NCI-H2081 treated with DMSO at 0.1 percent for 48 hours (cell line): ENCODE results near the gene HOXA3.

ENCODE experiments used
- DNase-seq: peaks from one replicate; lab custom pipeline; 2025; lab: John Stamatoyannopoulos, UW

Gene HOXA3

DNA sequence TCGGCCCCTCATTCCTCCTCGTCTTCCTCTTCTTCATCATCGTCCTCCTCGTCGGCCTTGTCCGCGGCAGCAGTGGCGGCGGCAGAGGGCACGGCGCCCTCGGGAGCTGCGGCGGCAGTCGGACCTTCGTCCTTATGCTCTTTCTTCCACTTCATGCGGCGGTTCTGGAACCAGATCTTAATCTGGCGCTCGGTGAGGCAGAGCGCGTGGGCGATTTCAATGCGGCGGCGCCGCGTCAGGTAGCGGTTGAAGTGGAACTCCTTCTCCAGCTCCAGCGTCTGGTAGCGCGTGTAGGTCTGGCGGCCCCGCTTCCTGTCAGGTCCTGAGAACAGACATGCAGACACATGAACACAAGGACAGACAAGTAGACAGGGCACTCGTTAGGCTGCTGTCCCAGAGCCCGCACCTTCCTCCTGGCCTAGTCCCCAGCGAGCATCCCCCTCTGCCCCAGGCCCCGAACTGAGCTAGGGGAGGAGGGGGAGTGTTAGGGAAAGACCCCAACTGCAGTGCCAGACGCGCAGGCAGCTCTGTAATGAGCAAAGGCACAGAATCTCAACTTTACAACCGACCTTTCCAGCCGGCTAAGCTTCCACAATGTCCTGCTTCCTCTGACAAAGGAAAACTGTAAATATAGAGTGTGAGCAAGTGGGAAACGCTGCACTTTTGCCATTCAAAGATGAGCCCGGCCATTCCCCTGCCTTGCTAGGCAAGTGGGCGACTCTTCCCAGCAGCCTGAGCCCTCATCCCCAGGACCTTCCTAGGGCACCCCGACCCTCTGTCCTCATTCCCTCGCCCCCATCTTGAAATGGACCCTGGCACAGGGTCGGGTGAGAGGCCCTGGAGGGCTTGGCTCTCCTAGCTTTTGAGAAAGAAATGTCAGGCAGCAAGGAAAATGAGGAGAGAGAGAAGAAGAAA is 2.8 kb upstream of the HOXA3 start:
- DNase-seq = no peak

DNA sequence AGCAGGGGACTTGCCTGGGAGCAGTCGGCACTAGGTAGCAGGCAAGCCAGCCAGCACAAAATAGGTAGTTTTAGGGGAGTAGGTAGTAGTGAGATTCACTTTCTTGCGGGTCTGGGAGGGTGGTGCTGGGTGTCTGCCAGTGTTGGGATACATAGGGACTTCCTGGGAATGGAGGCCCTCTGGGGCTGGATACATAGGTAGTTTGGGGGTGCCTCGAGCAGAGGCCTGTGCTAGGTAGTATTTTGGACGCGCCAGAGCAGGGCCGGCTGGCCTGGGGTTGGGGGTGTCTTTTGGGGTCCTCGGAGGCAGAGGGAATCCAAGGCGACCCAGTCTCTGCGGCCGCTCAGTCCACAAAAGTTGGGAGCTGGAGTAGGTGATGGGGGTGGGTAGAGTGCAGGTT is 2.0 kb upstream of the HOXA3 start:
- no peak for DNase-seq

DNA sequence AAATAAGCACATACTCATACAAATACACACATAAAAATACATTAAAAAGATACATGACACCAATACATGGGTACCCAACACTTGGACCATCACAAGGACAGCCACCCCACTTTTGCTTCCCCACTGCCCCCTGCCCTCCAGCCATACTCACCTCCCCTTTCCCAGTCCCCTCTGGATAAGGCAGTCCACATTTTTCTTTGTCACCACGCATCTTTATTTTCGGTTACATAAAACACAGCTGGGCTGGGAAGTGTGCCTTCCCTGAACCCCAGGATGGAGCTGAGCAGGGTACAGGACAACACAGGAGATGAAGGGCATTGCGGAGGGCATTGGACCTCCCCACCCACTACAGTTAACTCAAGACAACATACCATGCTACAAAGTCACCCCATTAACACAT is 1.1 kb upstream of the HOXA3 start:
- no peak for DNase-seq

DNA sequence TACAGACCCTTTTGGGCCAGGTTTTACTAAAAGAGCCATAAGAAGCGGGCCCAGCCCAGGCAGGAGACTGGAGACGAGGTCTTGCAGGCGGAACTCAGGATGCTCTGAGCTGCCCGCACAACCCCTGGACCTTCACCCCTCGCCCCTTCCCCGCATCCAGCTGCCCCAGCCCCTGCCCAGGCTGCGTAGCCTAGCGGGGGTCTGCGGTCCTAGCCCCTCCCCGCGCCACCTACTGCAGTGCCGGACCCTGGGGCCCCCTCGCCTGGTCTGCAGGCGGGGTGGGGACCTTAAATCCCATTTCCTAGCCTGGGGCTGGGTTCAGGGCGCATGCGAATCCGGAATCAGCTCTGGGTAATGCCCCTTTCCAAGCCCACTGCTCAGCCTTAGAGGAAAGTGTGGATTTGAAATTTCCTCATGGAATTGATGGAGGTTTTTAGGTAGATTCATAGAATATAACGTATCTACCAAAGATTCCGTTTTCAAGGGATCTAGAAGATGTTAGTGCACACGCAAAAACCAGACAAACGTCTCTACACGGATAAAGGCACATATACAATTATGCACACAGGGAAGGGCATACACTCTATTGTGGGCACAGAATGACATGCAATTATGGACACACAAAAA is 546 bp upstream of the HOXA3 start:
- DNase-seq = no peak

DNA sequence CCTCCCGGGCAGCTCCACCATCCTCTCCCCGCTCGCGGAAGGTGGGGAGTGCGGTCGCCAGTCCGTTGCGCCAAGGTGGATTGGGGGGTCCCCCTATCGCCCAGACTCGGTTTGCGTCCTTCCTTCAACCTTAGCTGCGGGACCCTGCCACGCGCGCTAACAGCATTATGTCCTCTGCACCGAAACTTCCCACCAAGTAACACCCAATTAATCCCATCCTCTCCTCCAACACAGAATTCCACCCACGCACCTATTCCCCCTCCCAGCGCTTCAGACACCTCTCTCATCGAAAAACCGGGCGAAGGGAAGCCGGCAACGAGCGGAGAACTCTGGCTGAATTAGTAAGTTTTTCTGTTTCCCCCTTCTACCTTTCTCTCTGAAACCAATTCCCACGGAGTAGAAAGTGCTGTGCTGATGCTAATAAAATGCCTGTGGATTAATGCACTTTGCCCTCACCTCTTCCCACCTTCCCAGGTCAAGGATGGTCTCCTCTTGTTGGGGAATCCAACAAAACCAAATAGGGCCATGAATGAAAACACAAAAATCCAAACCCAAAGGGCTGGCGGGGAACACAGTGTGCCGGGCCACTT is 947 bp downstream of the HOXA3 start:
- DNase-seq = no peak

DNA sequence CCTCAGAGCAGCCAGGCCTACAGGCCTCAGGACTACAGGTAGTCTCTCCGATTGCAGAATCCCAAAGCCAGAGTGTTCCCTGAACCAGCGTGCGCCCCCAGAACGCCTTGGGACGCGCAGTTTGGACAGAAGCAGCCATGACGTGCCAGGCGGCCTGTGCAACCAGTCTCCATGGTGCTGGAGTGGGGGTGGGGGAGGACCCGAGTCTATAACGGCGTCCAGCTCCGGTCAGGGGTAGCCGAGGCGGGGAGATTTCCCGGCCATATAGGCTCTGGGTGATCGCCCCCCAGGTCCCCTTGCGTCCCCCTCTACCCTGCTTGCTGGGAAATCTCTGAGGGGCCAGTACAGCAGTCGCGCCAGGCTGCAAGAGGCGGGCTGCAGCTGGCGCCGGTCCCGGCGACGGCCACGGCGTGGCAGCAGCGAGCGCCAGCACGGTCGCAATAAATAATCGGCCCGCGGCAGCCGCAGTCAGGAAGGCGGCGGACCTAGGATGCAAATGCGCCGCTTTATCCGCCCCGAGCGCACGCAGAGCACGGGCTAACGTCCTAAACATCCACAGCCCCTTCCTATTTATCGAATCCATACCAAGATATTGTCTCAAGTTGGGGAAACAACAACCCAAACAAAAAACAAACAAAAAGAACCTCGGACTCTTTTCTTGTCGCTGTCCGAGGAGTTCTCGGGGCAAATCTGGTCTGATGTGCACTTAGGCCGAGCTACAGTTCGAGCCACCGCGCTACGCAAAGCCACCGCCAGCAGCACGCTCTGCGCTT is 1.6 kb downstream of the HOXA3 start:
- no peak for DNase-seq

- no peak for DNase-seq
These were observed 2.4 kb downstream of the HOXA3 start for GRCh38 chr7:27149842-27150567.

DNA sequence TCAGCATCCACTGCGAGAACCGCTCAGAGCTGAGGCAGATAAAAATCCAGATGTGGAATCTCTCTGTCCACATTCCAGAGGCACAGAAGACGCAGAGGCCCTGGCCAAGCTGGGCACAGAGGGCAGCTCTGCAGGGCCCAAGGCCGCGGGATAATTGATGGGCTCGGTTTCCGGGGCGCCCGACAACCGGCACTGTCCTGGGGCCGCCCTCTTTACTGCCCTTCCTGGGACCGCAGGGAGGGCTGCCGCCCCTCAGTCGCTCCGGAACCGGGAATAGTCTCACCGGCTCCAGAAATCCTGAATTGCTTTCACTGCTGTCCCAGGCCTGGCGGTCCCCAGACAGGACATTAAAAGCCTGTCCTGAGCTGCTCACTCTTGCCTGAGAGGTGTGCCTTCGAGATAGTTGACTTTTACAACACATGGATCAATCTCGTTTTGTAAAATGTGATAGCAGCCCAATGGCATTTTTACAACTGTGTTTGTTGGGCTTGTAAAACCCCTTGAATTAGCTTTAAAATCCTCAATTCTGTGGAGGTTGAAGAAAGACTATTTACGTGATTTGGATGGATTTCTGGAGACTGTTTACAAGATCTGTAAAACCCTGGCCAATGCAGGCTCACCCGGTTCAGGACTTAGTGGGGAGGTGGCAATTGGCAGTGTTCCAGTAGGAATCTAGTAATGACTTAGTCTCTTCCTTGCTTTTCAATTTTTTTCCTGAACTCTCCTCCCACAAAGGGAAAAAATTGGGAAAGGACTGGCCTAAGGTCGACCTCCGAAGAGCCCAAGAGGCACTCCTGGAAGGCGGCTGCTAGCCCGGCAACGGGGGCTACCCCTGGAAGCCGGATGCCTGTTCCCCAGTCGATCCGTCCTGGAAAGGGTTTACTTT is 3.4 kb downstream of the HOXA3 start:
- no peak for DNase-seq

GRCh38 chr7:27148031-27148755 is 4.2 kb downstream of the HOXA3 start:
- no peak for DNase-seq

GRCh38 chr7:27147199-27148030 is 5.0 kb downstream of the HOXA3 start, which contains the start of gene HOXA6:
HOXA6 (minus strand) TSS chr7:27147774; CDS start chr7:27147749, 25 bp downstream.
- no peak for DNase-seq

DNA sequence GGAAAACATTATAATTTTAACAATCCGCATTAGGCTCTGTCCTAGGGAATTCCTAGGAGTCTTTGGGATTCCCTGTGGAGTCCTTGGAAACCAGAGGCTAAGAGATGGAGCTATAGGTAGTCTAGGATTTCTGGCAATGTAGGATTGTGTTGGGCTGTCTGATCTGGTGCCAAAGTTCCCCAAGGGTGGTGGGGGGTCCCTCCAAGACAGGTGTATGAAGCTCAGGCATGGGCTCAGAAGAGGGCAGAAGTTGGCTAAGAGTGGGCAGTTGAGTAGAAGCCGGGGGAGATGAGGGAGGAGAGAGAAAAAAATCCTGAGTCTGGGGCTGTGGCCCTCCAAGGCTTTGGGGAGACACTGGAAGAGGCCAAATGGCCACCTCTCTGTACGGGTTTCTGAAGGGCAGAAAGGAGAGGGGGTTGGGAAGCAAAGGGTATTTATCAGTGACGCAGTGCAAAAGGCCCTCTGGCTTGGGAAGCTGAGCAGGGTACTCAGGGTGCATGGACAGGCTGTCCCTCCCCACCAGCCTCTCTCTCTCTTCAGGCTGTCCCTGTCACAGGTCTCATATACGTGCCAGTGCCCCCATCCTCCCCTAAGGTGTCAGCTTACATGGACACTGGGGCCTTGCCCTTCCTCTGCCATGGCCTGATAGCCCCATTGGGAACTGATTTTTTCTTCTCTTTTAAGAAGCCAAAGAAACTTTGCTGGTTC is 5.7 kb downstream of the HOXA3 start:
- no peak for DNase-seq

GRCh38 chr7:27145914-27146412 is 6.4 kb downstream of the HOXA3 start:
- DNase-seq = no peak

DNA sequence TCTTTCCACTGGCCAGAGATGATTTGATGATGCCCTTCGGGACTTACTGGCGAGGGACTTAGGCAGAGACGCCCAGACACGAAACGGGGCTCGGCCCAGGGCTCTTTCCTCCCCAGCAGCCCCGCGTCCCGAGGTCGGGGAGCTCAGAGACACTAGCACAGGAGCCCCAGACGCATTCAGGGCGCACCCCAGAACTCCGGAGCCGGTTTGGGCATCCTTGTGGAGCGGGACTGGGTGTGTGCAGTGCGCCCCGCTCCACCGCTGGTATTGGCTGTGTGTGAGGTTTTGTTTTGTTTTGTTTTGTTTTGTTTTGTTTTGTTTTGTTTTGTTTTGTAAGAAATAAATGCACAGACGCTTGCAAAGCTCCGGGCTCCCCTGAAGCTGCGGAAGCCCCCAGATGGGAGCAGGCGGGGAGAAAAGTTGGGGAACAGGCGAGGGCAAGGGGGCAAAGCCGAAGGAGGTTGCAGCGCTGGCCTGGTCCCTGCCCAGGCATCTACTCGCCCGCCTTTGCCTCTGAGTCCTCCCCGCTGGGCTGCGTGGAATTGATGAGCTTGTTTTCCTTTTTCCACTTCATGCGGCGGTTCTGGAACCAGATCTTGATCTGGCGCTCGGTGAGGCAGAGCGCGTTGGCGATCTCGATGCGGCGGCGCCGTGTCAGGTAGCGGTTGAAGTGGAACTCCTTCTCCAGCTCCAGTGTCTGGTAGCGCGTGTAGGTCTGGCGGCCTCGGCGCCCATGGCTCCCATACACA is 7.0 kb downstream of the HOXA3 start:
- no peak for DNase-seq

- DNase-seq = no peak
These were observed 7.6 kb downstream of the HOXA3 start for GRCh38 chr7:27144781-27145164.

GRCh38 chr7:27143950-27144780 is 8.2 kb downstream of the HOXA3 start:
- no peak for DNase-seq
